Endothelial cell of hepatic sinusoid (primary cell): ENCODE data around the gene ABHD13.
"Not testable (repeated sequence)": the region's sequence is repeated elsewhere in the genome, so short reads cannot be mapped to it uniquely, and the experiment has no call there.

ENCODE experiments used
- in situ Hi-C: cut with HindIII; loops from 2 replicates; pipeline ENCODE4 v1.10.0; 2017; ENCODE audit warnings: low sequenced_read_pairs

The ABHD13 gene

GRCh38 chr13:108218044-108218974 is at the start of gene ABHD13:
Gene ABHD13, plus strand, starts transcription at chr13:108218392. Its CDS starts 10,827 bp downstream, at chr13:108229219.
- in situ Hi-C loops: no loop called here

- in situ Hi-C loops: loop anchor here (25.0 kb wide), 1 partner anchor 957 kb away; no protein-coding TSS in a partner anchor
Measured at GRCh38 chr13:108168929-108169328, 49.3 kb upstream of the ABHD13 start.

- in situ Hi-C loops: no loop called here
Measured at GRCh38 chr13:108176685-108177274, 41.4 kb upstream of the ABHD13 start.

GRCh38 chr13:108178078-108178477 is 40.1 kb upstream of the ABHD13 start:
- in situ Hi-C loops: no loop called here

GRCh38 chr13:108182652-108183051 is 35.5 kb upstream of the ABHD13 start:
- in situ Hi-C loops: no loop called here

DNA sequence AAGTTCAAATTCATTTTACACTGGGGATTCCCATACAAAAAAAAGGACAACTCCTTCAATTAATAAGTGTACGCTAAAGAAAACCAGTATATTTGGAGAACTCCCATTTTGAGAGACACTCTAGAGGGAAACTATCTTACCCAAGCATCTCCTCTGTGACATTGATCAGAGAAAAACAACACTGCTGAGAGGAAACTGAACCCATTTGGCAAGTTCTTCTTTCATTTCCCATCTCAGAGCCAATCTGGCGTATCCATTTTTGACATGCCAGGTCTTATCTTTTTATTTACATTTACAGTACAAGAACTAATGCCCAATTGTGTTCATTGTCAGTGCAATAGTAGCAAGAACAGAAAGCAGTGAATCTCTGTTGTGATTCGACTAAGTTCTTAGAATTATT is 33.0 kb upstream of the ABHD13 start:
- in situ Hi-C loops: no loop called here

- in situ Hi-C loops: no loop called here
Measured at GRCh38 chr13:108188260-108188659, 29.9 kb upstream of the ABHD13 start.

GRCh38 chr13:108190897-108191296 is 27.3 kb upstream of the ABHD13 start:
- in situ Hi-C loops: no loop called here

- in situ Hi-C loops: no loop called here
Measured at GRCh38 chr13:108193806-108194205, 24.4 kb upstream of the ABHD13 start.

- in situ Hi-C loops: no loop called here
Measured at GRCh38 chr13:108194435-108194936, 23.7 kb upstream of the ABHD13 start.

DNA sequence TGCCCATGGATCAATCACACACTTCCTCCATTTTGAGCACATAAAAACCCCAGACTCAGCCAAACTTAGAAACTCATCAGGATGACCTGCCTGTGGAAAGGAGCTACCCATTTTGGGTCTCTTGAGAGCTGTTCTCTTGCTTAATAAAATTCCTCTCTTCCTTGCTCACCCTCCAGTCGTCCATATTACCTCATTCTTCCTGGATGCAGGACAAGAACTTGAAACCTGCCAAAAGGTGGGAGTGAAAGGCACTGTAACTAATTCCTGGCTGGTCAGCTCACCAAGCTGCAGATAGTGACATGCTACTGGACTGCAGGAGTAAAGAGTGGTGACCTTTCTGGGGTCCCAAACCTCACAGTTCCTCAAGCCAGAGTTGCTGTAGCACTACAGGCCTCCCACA is 23.0 kb upstream of the ABHD13 start:
- in situ Hi-C loops: no loop called here

GRCh38 chr13:108195861-108196260 is 22.3 kb upstream of the ABHD13 start:
- in situ Hi-C loops: no loop called here

DNA sequence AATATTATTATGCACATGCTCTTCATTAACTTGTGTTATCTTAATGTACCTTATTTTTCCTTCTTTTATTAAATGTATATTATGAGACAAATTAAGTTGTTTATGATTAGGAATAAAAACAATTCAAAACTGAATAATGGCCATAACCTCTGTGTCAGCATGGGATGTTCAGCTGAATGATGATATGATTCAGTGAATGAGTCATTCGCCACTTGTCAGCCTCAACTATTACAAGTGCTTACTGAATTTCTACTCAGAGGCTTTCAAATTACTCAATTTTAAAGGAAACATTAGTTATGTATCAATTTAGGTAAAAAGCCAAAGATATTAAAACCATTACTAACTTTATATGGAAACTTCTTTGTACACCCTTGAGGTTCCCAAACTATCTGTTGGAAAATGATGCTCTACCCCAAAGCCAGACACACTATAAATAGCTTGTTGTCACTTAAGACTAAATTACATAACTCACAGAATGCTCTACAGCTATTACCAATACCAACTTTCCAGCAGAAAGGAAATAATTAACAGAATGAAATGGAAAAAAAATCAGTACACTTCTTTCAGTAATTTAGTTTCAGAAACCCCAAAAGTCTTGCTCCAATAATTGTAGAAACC is 17.3 kb upstream of the ABHD13 start:
- in situ Hi-C loops: no loop called here

- in situ Hi-C loops: no loop called here
Measured at GRCh38 chr13:108210551-108210950, 7.6 kb upstream of the ABHD13 start.

- in situ Hi-C loops: no loop called here
Measured at GRCh38 chr13:108212886-108213285, 5.3 kb upstream of the ABHD13 start.

DNA sequence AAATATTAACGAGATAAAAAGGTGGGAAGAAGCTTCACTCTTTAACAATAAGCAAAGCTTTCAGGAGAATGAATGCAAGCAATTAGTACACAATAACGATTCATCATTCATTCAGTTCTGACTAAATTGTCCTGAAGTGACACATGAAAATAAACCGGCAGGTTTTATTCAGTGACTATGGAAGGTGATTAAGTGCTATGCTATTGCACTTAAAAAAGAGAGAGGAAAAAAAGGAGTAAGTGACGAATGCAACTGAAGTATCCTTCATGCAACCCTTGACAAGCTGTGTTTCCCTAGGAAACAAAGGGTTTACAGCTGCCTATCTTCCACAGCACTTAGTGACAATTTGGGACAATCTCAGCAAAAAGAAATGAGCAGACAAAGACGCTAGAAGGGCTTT is 4.2 kb upstream of the ABHD13 start:
- in situ Hi-C loops: no loop called here

- in situ Hi-C loops: no loop called here
Measured at GRCh38 chr13:108214441-108215271, 3.5 kb upstream of the ABHD13 start.

GRCh38 chr13:108215436-108215835 is 2.8 kb upstream of the ABHD13 start, which contains the start of gene LIG4:
Gene LIG4, minus strand, starts transcription at chr13:108215536. Its CDS starts 4,268 bp downstream, at chr13:108211268.
- in situ Hi-C loops: no loop called here

GRCh38 chr13:108217307-108218043 is 717 bp upstream of the ABHD13 start:
- in situ Hi-C loops: not testable (repeated sequence)

- in situ Hi-C loops: no loop called here
Measured at GRCh38 chr13:108220041-108220440, 1.8 kb downstream of the ABHD13 start.
